Smooth muscle cell (in vitro differentiated cells): ENCODE results near the gene TMEM250. TPM values are rescaled to one million over a fixed set of nuclear protein-coding genes. Genes with fewer than 3 reads are reported as not detected.

ENCODE experiments used
- DNase-seq: peaks from one replicate; lab custom pipeline; 2025; ENCODE audit not compliant: unreplicated experiment; lab: John Stamatoyannopoulos, UW
- H2AFZ ChIP-seq: fragments of 200-600 bp; sonication (generic); 2 replicates; pipeline ENCODE4 v1.6.0; 2016; ENCODE audit warnings: antibody characterized with exemption, low read depth, mild to moderate bottlenecking
- H3F3A ChIP-seq: fragments of 200-600 bp; sonication (generic); 2 replicates; pipeline ENCODE4 v1.6.0; 2017; ENCODE audit warnings: antibody characterized with exemption, low read depth
- H3K27ac ChIP-seq: fragments of 200-600 bp; sonication (generic); 2 replicates; pipeline ENCODE4 v1.5.1; 2016; ENCODE audit warnings: low read depth, mild to moderate bottlenecking
- H3K27me3 ChIP-seq: fragments of 200-600 bp; sonication (generic); 2 replicates; pipeline ENCODE4 v1.6.1; 2016; ENCODE audit warnings: low read depth, mild to moderate bottlenecking
- H3K36me3 ChIP-seq: fragments of 200-600 bp; sonication (generic); 2 replicates; pipeline ENCODE4 v1.5.1; 2016; ENCODE audit warnings: low read depth
- H3K4me1 ChIP-seq: fragments of 200-600 bp; sonication (generic); 2 replicates; pipeline ENCODE4 v1.5.1; 2016; ENCODE audit warnings: low read depth
- H3K4me2 ChIP-seq: fragments of 200-600 bp; sonication (generic); 2 replicates; pipeline ENCODE4 v1.6.0; 2016; ENCODE audit warnings: mild to moderate bottlenecking
- H3K4me3 ChIP-seq: fragments of 200-600 bp; sonication (generic); 2 replicates; pipeline ENCODE4 v1.5.1; 2016; ENCODE audit warnings: mild to moderate bottlenecking
- H3K79me2 ChIP-seq: fragments of 200-600 bp; sonication (generic); 2 replicates; pipeline ENCODE4 v1.6.0; 2016; ENCODE audit warnings: low read depth, mild to moderate bottlenecking
- H3K9ac ChIP-seq: fragments of 200-600 bp; sonication (generic); 2 replicates; pipeline ENCODE4 v1.6.0; 2016; ENCODE audit warnings: low read depth
- H3K9me3 ChIP-seq: fragments of 200-600 bp; sonication (generic); replicated peaks from 2 replicates; pipeline ENCODE4 v1.5.1; 2016; ENCODE audit warnings: low read depth
- H4K20me1 ChIP-seq: fragments of 200-600 bp; sonication (generic); 2 replicates; pipeline ENCODE4 v1.6.0; 2016; ENCODE audit warnings: low read depth
- WGBS: methylation state at CpG from one replicate; pipeline ENCODE4 v1.1.7; 2016; ENCODE audit warnings: low lambda C conversion rate; 5-methylcytosine and 5-hydroxymethylcytosine counted together
- polyA plus RNA-seq: library from polyadenylated mRNA; unstranded; fragments of >200 nt; fragmentation: Nextera tagmentation; extraction: Ambion mirVana; gene quantifications from 2 replicates; pipeline ENCODE4 v1.2.1, GENCODE V29; 2016
- total RNA-seq: library from RNA; depleted of rRNA; stranded (reverse); fragments of >200 nt; gene quantifications from 2 replicates; pipeline ENCODE4 v1.2.3, GENCODE V29; 2014
- TF ChIP-seq, protein P1 (sequence below): fragments of 200-600 bp; sonication (generic); IDR thresholded peaks from 2 replicates; pipeline ENCODE4 v1.5.1; 2017; ENCODE audit warnings: borderline replicate concordance, mild to moderate bottlenecking, antibody characterized with exemption; ENCODE audit not compliant: insufficient read depth, poor library complexity, severe bottlenecking

TMEM250 gene
- total and polyA plus RNA-seq, 2 experiments from 2014 or later: 26.7 to 38.2 TPM

DNA sequence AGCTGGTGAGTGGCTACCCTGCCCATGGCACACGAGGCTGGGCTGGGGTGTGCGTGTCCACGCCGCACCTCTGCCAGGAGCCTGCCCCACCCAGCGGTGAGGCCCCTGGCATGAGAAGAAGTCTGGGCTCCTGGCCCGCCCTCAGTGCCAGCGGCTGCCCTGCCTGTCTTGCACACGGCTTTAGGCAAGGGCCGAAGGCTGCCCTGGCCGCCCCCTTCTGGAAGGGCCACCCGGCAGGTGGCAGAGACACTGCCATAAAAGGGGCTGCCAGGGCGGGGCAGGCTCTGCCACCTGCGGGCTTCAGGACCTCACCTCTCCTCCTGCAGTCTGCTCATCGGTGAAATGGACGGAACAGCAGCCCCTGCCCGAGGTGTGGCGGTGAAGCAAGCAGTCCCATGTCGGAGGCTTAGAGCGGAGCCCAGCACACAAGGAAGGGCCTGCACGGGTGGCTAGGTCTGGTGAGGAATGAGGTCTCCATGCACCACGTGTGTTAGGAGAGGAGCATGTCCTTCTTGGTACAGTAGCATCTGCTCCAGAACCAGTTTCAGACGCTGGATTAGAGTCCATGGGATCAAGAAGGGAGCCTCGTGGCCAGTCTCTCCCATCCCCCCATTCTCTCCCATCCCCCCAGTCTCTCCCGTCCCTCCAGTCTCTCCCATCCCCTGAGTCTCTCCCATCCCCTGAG lies 34.8 kb upstream of the TMEM250 start:
- Histone ChIP-seq H3K4me3 (no peak overlapping the region), H3K9ac (no peak overlapping the region), H3K9me3 (no peaks in the 10 kb centered on the region), H3K4me1 (no peaks in the 10 kb centered on the region), H2AFZ (no peak overlapping the region), H3K4me2 (no peak overlapping the region), H3K36me3 (no peaks in the 10 kb centered on the region), H4K20me1 (no peaks in the 10 kb centered on the region), H3K27me3 (no peaks in the 10 kb centered on the region), H3K27ac (no peak overlapping the region), H3K79me2 (no peaks in the 10 kb centered on the region), H3F3A (no peaks in the 10 kb centered on the region)
- 88% methylated on average over 22 of the region's 24 CpGs for WGBS
- no peak for DNase-seq
- TF ChIP-seq, protein P1, sequence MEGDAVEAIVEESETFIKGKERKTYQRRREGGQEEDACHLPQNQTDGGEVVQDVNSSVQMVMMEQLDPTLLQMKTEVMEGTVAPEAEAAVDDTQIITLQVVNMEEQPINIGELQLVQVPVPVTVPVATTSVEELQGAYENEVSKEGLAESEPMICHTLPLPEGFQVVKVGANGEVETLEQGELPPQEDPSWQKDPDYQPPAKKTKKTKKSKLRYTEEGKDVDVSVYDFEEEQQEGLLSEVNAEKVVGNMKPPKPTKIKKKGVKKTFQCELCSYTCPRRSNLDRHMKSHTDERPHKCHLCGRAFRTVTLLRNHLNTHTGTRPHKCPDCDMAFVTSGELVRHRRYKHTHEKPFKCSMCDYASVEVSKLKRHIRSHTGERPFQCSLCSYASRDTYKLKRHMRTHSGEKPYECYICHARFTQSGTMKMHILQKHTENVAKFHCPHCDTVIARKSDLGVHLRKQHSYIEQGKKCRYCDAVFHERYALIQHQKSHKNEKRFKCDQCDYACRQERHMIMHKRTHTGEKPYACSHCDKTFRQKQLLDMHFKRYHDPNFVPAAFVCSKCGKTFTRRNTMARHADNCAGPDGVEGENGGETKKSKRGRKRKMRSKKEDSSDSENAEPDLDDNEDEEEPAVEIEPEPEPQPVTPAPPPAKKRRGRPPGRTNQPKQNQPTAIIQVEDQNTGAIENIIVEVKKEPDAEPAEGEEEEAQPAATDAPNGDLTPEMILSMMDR: no peak

DNA sequence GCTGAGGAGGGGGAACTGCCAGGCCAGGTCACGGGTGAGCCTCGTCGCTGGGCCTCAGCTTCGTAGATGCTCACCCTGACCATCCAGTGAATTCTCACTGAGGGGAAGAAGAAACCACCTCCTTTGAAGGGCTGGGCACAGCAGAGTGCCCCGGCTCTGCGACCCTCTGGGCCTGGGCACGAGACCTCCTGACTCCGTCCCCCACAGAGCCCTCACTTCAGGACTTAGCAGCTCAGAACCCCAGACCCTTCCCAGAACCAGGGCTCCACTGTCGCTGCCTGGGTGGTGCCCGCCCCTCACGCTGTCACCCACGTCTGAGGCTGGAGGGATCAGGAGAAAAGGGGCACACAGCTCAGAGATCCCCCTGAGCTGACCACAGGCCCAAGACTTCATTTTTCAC lies 34.3 kb upstream of the TMEM250 start:
- Histone ChIP-seq H3K27me3 (no peaks in the 10 kb centered on the region), H3K4me3 (no peak overlapping the region), H3K9me3 (no peaks in the 10 kb centered on the region), H3F3A (no peaks in the 10 kb centered on the region), H3K79me2 (no peaks in the 10 kb centered on the region), H3K9ac (no peak overlapping the region), H3K4me1 (no peaks in the 10 kb centered on the region), H4K20me1 (no peaks in the 10 kb centered on the region), H3K4me2 (no peak overlapping the region), H3K27ac (no peak overlapping the region), H2AFZ (no peak overlapping the region), H3K36me3 (no peaks in the 10 kb centered on the region)
- WGBS: 94% methylated on average over 12 of the region's 12 CpGs
- TF ChIP-seq, protein P1: no peak
- no peak for DNase-seq

DNA sequence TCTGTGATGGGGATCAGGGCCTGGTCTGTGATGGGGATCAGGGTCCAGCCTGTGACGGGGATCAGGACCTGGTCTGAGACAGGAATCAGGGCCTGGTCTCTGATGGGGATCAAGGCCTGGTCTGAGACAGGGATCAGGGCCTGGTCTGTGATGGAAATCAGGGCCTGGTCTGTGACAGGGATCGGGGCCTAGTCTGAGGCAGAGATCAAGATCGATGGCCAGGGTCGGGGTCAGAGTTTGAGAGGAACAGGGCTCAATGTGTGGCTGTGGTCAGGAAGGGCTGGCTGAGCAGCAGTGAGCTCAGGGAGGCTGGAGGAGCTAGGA lies 33.8 kb upstream of the TMEM250 start:
- Histone ChIP-seq H2AFZ (no peak overlapping the region), H4K20me1 (no peaks in the 10 kb centered on the region), H3K4me2 (no peak overlapping the region), H3F3A (no peaks in the 10 kb centered on the region), H3K36me3 (no peaks in the 10 kb centered on the region), H3K9me3 (no peaks in the 10 kb centered on the region), H3K9ac (no peak overlapping the region), H3K27ac (no peak overlapping the region), H3K4me1 (no peaks in the 10 kb centered on the region), H3K27me3 (no peaks in the 10 kb centered on the region), H3K79me2 (no peaks in the 10 kb centered on the region), H3K4me3 (no peak overlapping the region)
- WGBS: 98% methylated on average over 4 of the region's 4 CpGs
- TF ChIP-seq, protein P1: no peak
- DNase-seq: no peak
